Measurements from ENCODE around the gene DYNLT1.
"Not testable (repeated sequence)": the region's sequence is repeated elsewhere in the genome, so short reads cannot be mapped to it uniquely, and the experiment has no call there.

Gene DYNLT1

GRCh38 chr6:158656986-158657385 lies 12.4 kb upstream of the DYNLT1 start:
- peak overlapping the region in 1 of 2 donors; percentile 80 for H3K4me3 Mint-ChIP-seq

GRCh38 chr6:158655569-158656450 lies 11.3 kb upstream of the DYNLT1 start:
- H3K4me3 Mint-ChIP-seq, result peak overlapping the region; percentile 80 to 86
- H3K4me1 Mint-ChIP-seq (ENCODE audit: low read depth in 2 of 2), result peaks cover 53 to 60% of the 10 kb centered on the region in 2 donors
- no peaks in the 10 kb centered on the region for H3K9me3 Mint-ChIP-seq
- peak overlapping the region; percentile 97 for H3K27ac Mint-ChIP-seq
- ATAC-seq (replicated peaks) (no peak), DNase-seq (no peak)
- no peaks in the 10 kb centered on the region for H3K27me3 Mint-ChIP-seq
- H3K36me3 Mint-ChIP-seq (ENCODE audit: insufficient read depth), result peaks cover 76% of the 10 kb centered on the region

More at GRCh38 chr6:158656986-158657385, 12.4 kb upstream of the DYNLT1 start:
- not testable (repeated sequence) for DNase-seq; H3K9me3 Mint-ChIP-seq; H3K27me3 Mint-ChIP-seq; ATAC-seq (replicated peaks)
- Mint-ChIP-seq H3K36me3 (ENCODE audit: insufficient read depth) (peaks cover 76% of the 10 kb centered on the region), H3K27ac (peak overlapping the region; percentile 97), H3K4me1 (ENCODE audit: low read depth in 2 of 2) (peaks cover 54 to 61% of the 10 kb centered on the region in 2 donors)

GRCh38 chr6:158654960-158655489 lies 10.5 kb upstream of the DYNLT1 start:
- Mint-ChIP-seq H3K27me3 (no peaks in the 10 kb centered on the region), H3K36me3 (ENCODE audit: insufficient read depth) (peaks cover 77% of the 10 kb centered on the region), H3K4me3 (peak overlapping the region; percentile 80 to 86), H3K4me1 (ENCODE audit: low read depth in 2 of 2) (peaks cover 46 to 54% of the 10 kb centered on the region in 2 donors), H3K27ac (peak overlapping the region; percentile 97), H3K9me3 (no peaks in the 10 kb centered on the region)
- no peak for DNase-seq
- no peak for ATAC-seq (replicated peaks)

- no peak for DNase-seq
- peak overlapping the region; percentile 80 to 86 for H3K4me3 Mint-ChIP-seq
- H3K27ac Mint-ChIP-seq, result peak overlapping the region; percentile 97
- no peaks in the 10 kb centered on the region for H3K9me3 Mint-ChIP-seq
- H3K36me3 Mint-ChIP-seq (ENCODE audit: insufficient read depth), result peaks cover 77% of the 10 kb centered on the region
- no peak for ATAC-seq (replicated peaks)
- H3K4me1 Mint-ChIP-seq (ENCODE audit: low read depth in 2 of 2), result peaks cover 47 to 52% of the 10 kb centered on the region in 2 donors
- H3K27me3 Mint-ChIP-seq, result no peaks in the 10 kb centered on the region
Observed at GRCh38 chr6:158654498-158654897, 10.0 kb upstream of the DYNLT1 start.

DNA sequence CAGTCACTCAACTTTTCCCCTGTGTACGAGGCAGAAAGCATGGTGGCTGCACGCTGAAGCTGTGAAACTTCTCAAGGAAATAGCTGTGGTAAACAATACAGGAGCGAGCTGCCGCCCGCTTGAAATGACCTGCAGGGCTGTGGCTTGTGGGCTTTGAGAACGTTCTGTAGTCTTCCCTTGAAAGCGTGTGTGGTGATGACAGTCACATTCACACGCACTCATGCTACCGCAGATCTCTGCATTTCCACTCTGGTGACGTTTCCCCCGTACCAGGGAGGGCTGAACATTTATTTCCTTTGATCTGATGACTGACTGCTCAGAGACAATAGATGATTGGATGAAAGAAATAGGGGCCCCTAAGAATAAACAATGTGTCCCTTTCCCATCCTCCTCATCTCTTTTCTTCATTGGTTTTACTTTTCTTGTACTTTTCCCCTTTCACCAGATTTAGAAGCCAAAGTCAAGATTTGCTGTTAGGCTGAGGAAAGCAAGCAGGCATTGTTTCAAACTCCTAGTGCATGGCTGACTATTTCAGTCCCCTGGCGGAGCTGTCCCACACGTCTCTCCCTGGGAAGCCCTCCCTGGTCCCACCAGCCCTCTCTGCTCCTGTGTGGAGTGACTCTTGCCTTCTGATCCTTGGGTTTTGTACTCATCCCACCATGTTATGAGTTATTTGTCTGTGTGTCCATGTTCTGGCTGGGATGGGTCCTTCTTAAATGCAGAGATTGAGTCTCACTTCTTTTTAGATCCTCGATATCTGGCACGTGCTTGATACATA lies 9.2 kb upstream of the DYNLT1 start:
- Mint-ChIP-seq H3K27me3 (no peaks in the 10 kb centered on the region), H3K4me3 (peak overlapping the region; percentile 80 to 86), H3K27ac (peak overlapping the region; percentile 97), H3K9me3 (no peaks in the 10 kb centered on the region), H3K4me1 (ENCODE audit: low read depth in 2 of 2) (peaks cover 52% of the 10 kb centered on the region in 2 donors), H3K36me3 (ENCODE audit: insufficient read depth) (peaks cover 71% of the 10 kb centered on the region)
- DNase-seq (peak; percentile 85 to 87 (median 86)), ATAC-seq (replicated peaks) (peak; percentile 74)

DNA sequence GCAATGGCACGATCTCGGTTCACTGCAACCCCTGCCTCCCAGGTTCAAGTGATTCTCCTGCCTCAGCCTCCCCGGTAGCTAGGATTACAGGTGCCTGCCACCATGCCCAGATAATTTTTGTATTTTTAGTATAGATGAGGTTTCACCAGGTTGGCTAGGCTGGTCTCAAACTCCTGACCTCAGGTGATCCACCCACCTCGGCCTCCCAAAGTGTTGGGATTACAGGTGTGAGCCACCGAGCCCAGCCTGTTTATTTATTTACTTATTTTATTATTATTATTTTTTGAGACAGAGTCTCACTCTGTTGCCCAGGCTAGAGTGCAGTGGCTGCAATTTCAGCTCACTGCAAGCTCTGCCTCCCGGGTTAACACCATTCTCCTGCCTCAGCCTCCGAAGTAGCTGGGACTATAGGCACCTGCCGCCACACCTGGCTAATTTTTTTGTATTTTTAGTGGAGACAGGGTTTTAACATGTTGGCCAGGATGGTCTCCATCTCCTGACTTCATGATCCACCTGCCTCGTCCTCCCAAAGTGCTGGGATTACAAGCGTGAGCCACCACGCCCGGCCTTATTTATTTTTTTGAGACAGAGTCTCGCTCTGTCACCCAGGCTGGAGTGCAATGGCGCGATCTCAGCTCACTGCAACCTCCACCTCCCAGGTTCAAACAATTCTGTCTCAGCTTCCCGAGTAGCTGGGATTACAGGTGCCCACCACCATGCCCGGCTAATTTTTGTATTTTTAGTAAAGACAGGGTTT lies 7.6 kb upstream of the DYNLT1 start:
- peak overlapping the region; percentile 97 for H3K27ac Mint-ChIP-seq
- not testable (repeated sequence) for H3K27me3 Mint-ChIP-seq; H3K9me3 Mint-ChIP-seq; ATAC-seq (replicated peaks); DNase-seq
- H3K4me3 Mint-ChIP-seq, result peak overlapping the region; percentile 80 to 86
- peaks cover 62% of the 10 kb centered on the region for H3K36me3 Mint-ChIP-seq (ENCODE audit: insufficient read depth)
- peaks cover 54 to 56% of the 10 kb centered on the region in 2 donors for H3K4me1 Mint-ChIP-seq (ENCODE audit: low read depth in 2 of 2)

DNA sequence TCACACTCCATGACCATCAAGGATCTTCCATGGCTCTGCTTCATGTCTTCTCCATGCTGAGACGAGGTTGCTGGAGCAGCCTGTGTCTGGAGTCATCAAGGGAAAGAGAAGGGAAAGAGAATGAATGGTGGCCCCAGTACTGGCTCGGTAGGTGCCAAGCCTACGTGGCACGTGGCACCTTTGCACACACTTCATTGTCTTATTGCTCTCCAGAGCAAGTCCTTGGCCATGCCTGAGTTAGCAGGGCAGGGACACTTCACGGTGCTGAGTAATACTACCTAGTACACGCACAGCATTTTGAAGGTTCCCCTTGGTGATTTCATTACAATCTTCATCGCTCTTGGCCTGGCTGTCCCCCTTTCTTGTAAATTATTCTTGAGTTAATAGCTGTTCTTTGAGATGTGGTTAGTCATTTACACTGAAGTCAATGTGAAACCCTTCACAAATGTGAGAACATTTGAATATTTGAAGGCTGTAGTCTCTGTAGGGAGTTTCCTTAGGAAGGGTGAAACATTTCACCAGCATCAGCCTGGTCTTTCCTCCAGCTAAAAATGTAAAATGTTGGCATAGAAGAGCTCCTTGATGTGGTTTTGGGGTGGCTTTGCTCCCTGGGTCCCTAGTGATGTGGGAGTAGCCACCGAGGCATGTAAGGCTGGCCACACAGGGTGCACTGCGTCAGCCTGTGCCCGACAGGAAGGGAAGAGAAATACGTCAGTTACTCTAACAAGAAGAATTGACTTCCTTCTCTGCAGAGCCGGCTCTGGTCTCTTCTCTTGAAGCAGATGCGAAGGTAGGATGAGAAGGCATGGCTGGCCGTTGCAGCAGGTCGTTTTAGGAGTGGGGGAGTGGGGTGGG lies 5.0 kb upstream of the DYNLT1 start, which contains the start of gene SYTL3:
Gene SYTL3 (plus strand): TSS at position 766 of the 855 bp plus-strand sequence. CDS start 13,215 bp downstream, outside the sequence.
- Mint-ChIP-seq H3K9me3 (no peaks in the 10 kb centered on the region), H3K36me3 (ENCODE audit: insufficient read depth) (peaks cover 52% of the 10 kb centered on the region), H3K27me3 (no peaks in the 10 kb centered on the region), H3K4me3 (peak within 1 kb of the TSS; percentile 80 to 86), H3K27ac (peak within 1 kb of the TSS; percentile 96 to 97), H3K4me1 (ENCODE audit: low read depth in 2 of 2) (peaks cover 48 to 53% of the 10 kb centered on the region in 2 donors)
- ATAC-seq (replicated peaks) (peak; percentile 64), DNase-seq (peak; percentile 80 to 82 (median 80))

DNA sequence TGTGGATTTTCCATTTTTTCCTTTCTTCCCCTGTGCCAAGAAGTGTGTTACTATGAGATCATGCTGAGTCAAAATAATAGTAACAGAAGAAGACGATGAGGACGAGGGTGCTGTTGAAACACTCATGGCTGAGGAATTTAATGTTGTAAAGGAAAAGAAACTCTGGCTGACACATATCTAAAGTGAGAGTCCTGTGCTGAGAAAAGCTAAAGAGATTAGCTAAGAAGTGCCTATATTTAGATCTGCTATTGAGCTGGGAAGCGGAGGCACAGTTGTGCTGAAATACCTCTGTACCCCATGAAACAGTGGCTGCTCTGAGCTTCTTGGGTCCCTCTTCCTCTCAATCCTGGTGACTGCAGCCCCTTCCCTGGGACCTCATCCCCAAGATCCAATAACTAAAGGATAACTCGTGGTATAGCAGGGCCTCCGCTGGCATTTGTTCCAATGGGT lies 4.2 kb upstream of the DYNLT1 start:
- Mint-ChIP-seq H3K4me1 (ENCODE audit: low read depth in 2 of 2) (peaks cover 42 to 45% of the 10 kb centered on the region in 2 donors), H3K4me3 (peak overlapping the region; percentile 80 to 86), H3K27ac (peak overlapping the region; percentile 96 to 97), H3K27me3 (no peaks in the 10 kb centered on the region), H3K36me3 (ENCODE audit: insufficient read depth) (peaks cover 49% of the 10 kb centered on the region), H3K9me3 (no peaks in the 10 kb centered on the region)
- DNase-seq (no peak), ATAC-seq (replicated peaks) (no peak)

DNA sequence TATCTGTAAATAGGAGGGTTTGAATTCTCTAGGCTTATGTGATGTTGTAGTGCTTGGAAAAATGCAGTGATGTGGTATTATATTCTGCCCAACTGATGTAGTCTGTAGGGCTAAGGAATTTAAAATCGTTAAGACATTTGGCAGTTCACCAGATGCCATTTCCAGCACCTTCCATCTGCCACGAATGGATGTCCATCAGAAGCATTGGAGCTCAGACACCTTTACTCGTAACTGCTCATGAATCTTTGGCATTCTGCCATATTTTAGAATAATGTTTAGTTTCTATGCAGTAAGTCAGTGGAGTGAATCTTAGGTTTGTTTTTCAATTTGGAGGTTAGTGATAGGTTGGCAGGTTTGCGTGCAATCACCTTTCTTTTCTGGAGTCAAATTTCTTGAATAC lies 3.0 kb upstream of the DYNLT1 start:
- no peak for DNase-seq
- Mint-ChIP-seq H3K36me3 (ENCODE audit: insufficient read depth) (peaks cover 49% of the 10 kb centered on the region), H3K9me3 (no peaks in the 10 kb centered on the region), H3K4me3 (no peak overlapping the region), H3K27me3 (no peaks in the 10 kb centered on the region), H3K4me1 (ENCODE audit: low read depth in 2 of 2) (peaks cover 41 to 42% of the 10 kb centered on the region in 2 donors), H3K27ac (no peak overlapping the region)
- ATAC-seq (replicated peaks), result no peak

DNA sequence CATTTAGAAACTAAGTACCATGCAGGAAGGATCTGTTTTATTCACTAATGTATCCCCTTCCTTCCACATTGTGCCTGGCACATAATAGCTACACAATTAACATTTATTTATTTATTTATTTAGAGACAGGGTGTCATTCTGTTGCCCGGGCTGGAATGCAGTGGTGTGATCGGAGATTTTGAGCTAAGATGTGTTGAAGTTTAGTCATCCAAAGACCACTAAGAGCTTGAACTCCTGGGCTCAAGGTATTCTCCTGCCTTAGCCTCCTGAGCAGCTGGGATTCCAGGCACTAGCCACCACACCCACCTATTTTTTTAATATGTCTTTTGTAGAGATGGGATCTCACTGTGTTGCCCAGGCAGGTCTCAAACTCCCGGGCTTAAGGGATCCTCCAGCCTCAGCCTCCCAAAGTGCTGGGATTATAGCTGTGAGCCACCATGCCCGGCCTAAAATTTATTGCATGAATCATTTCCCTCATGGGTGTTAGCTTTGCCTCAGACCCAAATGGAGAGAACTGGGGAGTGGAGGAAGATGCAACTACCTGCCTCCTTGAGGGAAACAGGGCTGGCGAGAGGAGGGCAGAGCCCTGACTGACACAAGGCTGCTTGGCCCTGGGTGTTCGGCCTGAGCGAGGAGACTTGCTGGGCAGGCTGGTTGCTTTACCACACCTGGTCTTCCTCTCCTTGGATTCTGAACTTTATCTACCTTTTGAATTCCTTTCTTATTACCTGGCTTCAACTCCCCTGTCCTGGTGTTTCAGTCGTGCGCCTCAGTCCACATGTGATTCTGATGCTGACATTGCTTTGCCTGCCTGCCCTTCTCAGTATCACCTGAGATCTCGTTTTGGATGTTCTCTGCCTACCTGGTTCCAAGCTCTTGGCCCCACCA lies 1.7 kb upstream of the DYNLT1 start:
- peak overlapping the region; percentile 95 to 96 for H3K27ac Mint-ChIP-seq
- DNase-seq (no peak), ATAC-seq (replicated peaks) (no peak)
- H3K4me1 Mint-ChIP-seq (ENCODE audit: low read depth in 2 of 2), result peaks cover 47 to 52% of the 10 kb centered on the region in 2 donors
- H3K9me3 Mint-ChIP-seq, result no peaks in the 10 kb centered on the region
- H3K4me3 Mint-ChIP-seq, result peak overlapping the region; percentile 94 to 97
- H3K36me3 Mint-ChIP-seq (ENCODE audit: insufficient read depth), result peaks cover 48% of the 10 kb centered on the region
- no peaks in the 10 kb centered on the region for H3K27me3 Mint-ChIP-seq

Measured in effector memory CD8-positive, alpha-beta T cell (primary cell).